GM18498 (cell line): ENCODE data around the gene FAM98C.
A peak's percentile ranks its signal among the peaks of the same experiment; 100 is the strongest.
"Not testable (repeated sequence)": the region's sequence is repeated elsewhere in the genome, so short reads cannot be mapped to it uniquely, and the experiment has no call there.

Experiments
- ATAC-seq: cut with Tn5 transposase; IDR thresholded peaks from one replicate; pipeline ENCODE4 v1.9.1; 2021; ENCODE audit warnings: mild to moderate bottlenecking, moderate library complexity; ENCODE audit not compliant: unreplicated experiment

FAM98C gene

DNA sequence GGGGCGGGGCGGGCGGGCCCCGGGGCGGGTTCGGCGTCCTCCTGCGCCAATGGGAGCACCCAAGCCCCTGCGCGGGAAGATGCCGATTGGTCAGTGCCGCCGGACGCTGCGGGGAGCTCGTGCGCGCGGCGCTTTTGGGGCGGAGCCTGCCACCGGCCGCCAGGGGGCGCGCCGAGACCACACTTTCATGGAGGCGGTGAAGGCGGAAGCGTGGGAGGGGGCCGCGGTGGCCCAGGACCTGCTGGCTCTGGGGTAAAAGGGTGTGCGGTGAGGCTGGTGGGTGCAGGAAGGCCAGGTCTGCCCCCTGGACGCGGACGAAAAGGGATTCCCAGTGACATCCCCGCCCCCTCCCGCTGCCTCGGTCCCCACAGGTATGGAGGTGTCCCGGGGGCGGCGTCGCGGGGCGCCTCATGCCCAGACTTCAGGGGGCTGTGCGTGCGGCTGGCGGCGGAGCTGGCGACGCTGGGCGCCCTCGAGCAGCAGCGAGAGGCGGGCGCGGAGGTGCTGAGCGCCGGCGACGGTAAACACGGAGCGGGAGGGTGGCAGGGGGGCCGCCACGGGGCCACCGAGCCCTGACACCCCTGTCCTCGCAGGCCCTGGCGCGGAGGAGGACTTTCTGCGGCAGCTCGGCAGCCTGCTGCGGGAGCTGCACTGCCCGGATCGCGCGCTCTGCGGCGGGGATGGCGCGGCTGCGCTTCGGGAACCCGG is at the start of gene FAM98C:
FAM98C (plus strand) TSS at position 127 of the 708 bp plus-strand sequence; CDS start at position 188, 61 bp downstream.
- ATAC-seq, result peak; percentile 95

DNA sequence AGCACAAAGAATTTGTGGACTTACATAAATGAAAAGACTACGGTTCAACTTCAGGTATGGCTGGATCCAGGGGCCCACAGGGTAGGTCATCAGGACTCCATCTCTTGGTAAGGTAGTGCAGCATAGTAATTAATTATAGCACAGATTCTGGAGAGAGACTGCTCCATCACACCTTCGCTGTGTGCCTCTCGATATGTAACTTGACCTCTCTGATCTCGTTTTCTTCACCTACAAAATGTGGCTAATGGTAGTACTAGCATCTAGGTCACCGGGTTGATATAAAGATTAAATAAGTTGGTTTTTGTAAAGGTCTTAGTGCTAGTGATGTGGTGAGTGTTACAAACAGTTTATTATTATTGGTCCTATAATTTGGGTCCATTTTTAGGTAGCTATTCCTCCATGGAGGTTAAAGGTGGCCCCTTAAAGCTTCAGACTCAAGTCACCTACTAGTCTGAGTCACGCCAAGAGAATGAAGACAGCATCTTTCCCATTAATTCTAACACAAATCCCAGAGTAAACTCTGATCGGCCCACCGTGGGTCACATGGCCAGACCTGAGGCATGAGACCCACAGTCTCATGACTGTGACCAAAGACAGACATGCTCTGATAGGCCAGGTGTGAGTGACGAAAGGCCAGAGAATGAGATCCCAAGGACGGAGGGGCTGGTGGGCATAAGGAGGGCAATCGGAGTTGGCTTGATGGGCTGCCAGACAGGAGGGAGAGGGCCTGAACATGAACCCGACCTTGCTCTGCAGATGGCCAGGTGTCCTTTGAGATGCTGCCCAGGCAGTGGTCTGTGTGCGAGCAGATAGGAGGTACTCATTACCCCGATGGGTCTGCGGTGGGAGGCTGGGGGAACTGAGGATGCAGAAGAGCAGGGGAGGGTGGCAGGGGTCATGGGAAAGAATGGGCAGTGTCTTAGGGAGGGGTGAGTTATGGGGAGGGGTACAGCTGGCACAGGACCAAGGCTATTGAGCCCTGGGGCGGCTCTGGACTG is 46.9 kb upstream of the FAM98C start:
- ATAC-seq, result no peak

DNA sequence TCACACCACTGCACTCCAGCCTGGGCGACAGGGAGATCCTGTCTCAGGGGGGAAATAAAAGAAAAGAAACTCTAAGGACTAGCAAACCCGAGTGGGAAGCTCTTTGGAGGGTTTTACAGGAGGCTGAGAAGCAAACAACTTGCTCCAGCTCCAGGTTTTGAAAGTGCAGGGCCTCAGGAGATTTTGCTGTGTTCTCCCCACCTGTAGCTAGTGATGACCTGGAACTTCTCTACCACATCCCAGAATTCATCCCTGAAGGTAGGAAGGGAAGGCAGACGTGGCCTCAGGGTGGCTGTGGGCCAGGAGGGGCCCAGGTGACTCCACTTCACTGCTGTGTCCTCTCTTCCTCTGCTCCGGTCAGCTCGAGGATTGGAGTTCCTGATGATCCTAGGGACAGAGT is 44.8 kb upstream of the FAM98C start:
- no peak for ATAC-seq

DNA sequence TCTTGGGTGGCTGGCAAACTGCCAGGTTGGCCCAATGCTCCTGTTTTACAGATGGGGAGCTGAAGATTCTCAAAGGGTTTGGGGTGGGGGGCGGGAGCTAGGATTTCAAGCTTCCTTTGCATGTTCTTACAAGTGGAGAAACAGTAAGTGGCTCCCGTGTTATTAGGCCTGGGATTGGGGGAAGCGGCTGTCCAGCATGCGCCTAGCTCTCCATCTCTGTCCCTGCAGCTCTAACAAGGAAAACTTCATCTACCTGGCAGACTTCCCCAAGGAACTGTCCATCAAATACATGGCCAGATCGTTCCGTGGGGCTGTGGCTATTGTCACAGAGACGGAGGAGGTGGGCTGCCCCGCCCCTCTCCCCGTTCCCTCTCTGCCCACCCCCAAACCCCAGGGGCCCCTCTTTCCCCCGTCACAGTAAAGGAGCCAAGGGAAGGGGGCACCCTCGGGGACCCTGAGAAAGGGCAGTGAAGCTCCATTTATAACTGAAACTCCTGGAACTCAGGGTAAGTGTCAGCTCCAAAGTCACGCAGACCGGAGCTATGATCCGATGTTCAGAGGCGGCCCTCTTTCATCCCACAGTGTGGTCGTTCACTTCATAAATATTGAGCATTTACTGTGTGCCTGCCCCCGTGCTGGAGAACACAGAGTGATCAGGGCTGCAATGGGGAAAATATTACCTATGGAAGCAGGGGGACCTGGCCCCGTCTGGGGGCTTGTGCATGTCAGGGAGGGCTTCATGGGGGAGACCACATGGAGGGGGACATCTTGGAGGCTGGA is 43.5 kb upstream of the FAM98C start:
- ATAC-seq, result no peak

DNA sequence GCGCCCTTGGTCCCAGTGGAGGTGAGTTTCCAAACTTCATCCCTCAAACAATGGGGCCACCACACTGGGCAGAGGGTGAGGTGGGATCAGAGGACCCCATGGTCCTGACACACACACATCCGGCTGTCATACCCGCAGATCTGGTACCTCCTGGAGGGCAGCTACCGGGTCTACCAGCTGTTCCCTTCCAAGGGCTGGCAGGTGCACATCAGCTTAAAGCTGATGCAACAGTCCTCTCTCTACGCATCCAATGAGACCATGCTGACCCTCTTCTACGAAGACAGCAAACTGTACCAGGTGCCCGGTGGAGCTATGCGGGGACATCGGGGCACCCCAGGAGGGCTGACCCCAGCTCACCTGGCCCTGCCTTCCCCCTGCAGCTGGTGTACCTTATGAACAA is 42.5 kb upstream of the FAM98C start:
- ATAC-seq, result no peak

DNA sequence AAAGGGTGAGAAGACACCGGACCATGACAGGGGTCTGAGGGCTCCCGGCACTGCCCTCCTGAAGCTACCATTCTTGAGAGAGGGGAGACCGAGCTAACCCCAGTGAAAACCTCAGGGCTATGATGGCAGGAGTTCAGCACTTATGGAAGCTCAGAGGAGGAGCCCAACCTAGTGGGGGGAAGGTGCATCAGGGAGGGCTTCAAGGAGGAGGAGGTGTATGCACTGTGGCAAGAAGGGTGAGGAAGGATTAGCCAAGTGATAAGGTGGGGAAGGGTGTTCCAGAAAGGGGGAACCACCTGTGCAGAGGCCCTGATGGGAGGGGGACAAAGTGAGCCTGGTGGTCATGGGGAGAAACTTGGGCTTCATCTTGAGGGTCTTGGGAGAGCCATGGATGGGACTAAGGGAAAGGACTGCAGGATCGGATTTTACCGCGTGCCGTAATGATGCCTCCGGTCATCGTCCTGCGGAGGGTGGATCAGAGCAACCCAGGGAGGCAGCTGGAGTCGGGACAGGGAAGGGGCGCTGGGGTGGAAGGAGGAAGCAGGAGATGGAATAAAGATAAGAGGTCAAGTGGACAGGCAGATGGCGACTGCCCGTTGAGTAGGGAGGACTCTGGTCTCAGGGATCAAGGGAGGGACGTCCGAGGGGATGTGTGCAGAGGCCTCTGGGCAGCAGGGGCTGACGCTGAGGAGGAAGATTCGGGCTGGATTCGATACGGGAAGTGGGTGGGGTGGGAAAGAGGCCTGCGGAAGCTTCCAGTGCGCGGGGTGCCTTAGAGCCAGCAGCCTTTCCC is 41.9 kb upstream of the FAM98C start:
- no peak for ATAC-seq

DNA sequence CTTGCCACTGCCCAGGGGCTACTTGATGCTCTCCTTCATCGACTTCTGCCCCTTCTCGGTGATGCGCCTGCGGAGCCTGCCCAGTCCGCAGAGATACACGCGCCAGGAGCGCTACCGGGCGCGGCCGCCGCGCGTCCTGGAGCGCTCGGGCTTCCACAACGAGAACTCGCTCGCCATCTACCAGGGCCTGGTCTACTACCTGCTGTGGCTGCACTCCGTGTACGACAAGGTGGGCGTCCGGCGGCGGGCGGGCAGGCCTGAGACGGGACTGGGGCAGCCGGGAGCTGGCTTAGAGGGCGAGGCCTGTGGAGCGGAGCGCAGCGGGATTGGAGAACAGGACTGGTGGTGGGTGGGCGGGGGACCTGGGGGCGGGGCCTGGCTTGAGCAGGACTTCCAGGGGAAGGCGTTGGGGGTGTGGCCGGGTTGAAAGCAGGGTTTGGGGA is 41.2 kb upstream of the FAM98C start:
- no peak for ATAC-seq

DNA sequence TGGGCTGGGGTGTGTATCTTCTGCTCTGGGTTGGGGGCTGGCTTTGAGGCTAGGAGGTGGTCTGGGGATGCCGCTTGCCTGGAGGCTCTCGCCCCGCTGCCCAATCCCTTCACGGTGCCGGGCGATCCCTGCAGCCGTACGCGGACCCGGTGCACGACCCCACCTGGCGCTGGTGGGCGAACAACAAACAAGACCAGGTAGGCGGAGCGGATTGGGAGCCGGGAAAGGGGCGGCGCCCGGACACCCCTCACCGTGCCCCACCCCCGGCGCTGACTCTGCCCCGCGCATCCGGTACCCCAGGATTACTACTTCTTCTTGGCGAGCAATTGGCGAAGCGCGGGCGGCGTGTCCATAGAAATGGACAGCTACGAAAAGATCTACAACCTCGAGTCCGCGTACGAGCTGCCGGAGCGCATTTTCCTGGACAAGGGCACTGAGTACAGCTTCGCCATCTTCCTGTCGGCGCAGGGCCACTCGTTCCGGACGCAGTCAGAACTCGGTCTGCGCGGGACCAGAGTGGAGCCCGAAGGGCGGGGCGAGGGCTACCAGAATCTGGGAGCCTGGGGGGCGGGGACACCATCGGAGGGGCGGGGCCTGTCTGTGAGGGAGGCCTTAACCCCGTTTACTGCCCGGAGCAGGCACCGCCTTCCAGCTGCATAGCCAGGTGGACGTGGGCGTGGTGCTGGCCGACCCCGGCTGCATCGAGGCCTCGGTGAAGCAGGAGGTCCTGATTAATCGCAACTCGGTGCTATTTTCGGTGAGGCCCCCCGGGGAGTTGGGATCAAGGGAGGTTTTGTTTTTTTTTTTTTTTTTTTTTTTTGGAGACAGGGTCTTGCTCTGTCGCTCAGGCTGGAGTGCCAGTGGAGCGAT is 40.6 kb upstream of the FAM98C start:
- ATAC-seq, result no peak

DNA sequence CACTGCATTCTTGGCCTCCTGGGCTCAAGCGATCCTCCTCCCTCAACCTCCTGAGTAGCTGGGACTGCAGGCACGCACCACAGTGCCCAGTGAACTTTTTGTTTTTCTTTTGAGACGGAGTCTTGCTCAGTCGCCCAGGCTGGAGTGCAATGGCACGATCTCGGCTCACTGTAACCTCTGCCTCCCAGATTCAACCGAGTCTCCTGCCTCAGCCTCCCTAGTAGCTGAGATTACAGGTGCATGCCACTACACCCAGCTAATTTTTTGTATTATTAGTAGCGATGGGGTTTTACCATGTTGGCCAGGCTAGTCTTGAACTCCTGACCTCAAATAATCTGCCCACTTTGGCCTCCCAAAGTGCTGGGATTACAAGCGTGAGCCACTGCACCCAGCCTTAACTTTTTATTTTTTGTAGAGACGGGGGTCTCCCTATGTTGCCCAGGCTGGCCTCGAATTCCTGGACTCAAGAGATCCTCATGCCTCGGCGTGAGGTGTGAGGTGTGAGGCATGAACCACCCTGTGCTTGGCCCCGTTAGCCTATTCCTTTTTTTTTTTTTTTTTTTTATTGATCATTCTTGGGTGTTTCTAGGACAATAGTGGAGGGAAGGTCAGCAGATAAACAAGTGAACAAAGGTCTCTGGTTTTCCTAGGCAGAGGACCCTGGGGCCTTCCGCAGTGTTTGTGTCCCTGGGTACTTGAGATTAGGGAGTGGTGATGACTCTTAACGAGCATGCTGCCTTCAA is 39.8 kb upstream of the FAM98C start:
- ATAC-seq, result not testable (repeated sequence)

DNA sequence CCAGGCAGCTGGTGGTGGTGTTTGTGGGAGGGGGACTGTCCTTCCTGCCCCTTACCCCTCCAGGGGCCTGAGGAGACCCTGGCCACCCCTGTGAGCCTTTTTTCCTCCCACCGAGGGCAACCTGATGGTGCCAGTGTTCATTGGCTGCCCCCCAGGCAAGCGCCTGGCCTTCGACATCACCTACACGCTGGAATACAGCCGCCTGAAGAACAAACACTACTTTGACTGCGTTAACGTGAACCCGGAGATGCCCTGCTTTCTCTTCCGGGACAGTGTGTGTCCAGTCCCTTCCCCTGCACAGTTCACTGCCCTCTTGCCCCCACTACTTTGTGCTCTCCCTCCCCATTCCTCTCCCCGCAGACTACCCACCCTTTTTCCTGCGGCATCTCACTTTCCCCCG is 35.9 kb upstream of the FAM98C start:
- ATAC-seq, result no peak

DNA sequence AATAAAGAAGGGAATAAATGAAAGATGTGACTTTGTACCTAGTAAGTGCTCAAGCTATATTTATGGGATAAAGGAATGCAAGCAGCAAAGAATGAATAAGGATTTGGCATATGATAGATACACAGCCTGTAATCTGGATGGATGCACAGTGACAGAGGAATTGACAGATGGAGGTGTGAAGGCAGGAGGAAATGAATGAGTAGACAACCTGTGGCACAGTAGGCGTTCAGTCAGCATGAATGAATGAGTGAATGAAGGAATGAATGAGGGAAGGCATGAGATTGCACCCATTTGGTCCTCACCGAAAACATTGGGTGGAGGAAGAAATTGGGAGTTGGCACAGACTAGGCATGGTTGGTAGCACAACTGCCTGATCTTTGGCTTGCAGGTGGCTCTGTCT is 33.3 kb upstream of the FAM98C start:
- ATAC-seq, result no peak

DNA sequence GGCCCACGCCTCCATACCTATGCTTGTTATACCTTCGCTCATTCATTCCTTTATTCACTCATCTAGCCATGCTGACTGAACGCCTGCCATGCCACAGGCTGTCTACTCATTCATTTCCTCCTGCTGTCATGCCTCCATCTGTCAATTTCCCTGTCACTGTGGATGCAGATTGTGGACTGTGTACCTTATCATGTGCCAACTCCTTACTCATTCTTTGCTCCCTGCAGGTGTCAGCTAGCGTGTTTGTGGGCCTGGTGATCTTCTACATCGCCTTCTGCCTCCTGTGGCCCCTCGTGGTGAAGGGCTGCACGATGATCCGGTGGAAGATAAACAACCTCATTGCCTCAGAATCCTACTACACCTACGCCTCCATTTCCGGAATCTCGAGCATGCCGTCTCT is 32.6 kb upstream of the FAM98C start:
- no peak for ATAC-seq

DNA sequence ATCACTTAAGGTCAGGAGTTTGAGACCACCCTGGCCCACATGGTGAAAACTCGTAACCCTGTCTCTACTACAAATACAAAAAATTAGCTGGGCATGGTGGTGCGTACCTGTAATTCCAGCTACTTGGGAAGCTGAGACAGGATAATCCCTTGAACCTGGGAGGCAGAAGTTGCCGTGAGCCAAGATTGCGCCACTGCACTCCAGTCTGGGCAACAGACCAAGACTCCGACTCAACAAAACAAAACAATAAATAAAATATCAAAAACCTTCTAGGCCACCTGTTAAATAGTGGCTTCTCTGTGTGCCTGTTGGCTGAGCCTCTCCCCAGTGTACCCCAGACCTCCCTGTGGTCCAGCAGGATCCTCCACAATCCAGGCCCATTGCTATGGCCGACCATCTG is 31.8 kb upstream of the FAM98C start:
- no peak for ATAC-seq

DNA sequence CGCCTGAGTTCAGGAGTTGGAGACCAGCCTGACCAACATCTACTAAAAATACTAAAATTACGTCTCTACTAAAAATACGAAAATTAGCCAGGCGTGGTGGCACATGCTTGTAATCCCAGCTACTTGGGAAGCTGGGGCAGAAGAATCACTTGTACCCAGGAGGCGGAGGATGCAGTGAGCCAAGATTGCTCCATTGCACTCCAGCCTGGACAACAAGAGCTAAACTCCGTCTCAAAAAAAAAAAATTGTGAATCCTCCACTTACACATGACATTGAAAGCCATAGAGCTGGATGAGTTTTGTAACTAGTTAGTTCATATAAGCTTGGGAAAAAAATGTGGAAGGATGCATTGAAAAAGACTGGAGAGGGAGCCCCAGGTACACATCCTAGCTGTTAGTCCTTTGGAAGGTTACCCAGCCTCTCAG is 29.0 kb upstream of the FAM98C start:
- no peak for ATAC-seq

DNA sequence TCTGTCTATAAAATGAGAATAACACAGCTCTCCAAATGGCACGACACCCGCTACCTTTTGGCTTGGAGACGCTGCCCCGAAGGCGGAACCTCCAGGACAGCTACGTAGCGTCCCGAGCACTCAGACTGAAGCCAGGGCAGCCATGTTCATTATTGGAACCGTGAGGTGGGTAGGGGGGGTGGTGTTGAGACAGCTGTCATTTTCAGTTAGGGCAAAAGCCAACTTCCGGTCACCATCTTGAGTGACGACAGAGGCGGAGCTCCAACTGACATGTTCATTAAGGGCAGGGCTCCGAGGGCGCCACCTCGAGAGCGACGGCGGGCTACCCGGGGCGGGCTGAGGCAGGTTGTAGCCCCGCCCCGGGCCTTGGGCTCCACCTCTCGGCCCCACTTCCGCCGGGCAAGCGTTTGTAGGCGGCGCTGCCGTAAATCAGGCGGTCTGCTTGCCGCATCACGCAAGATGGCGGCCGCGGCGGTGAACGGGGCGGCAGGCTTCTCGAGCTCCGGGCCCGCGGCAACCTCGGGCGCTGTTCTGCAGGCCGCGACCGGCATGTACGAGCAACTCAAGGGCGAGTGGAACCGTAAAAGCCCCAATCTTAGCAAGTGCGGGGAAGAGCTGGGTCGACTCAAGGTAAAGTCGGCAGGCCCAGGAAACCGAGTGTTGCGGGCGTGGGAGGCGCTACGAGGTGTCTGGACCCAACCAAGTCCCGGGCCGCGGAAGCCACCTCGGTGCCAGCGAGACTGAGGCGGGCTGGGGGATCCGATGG is 28.4 kb upstream of the FAM98C start, which contains the start of gene PSMD8:
PSMD8 (plus strand) TSS at position 240 of the 766 bp plus-strand sequence; CDS start at position 271, 31 bp downstream.
- peak; percentile 96 for ATAC-seq

DNA sequence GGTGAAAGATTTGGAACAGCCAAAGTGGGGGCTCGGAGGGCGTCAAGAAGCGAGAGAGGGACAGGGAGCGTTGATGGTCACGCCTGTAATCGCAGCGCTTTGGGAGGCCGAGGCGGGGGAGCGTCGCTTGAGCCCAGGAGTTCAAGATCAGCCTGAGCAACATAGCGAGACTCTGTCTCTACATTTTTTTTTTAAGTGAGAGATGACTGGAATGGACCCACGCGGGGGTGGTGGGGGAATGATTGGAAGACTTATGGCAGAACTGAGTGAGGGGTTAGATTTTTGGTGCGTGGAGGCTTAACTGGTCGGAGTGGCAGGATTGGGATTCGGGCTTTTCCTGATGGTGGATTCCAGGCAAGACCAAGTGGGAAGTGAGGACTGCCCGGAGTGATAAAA is 27.8 kb upstream of the FAM98C start:
- ATAC-seq, result peak; percentile 0

DNA sequence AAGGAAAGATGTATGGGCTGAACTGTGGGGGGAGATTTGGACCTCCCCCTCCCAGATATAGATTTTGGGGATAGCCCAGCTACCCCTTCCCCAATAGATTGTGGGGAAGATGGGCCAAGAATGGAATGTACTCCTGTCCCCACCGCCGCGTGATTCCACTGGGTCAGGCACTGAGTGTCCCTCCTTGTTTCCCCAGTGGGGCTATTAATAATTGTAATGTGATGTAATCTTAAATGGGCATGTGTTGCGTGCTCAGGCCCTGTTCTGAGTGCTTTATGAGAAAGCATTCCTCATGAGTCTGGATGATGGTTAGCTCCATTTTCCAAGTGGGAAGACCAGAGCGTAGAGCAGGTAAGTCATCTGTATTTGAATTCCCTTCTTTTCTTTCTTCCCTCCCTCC is 27.1 kb upstream of the FAM98C start:
- no peak for ATAC-seq

DNA sequence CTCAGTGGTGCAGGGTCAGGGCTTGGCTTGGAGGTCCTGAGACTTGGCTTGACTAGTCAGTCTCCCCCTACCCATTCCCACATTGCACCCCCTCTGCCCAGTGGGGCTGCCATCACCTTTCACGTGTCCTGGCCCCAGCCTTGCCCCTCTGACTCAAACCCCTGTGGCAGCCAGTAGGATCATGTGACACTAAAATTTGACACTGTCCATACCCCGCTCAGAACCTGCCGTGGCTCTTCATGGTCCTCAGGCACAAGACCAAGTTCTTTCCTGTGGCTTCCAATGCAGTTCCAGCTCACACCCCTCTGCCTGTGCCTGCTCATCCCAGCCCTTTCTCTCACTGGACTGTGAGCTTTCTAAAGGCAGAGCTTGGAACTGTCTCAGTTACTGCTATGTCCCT is 26.3 kb upstream of the FAM98C start:
- ATAC-seq, result no peak
